UCSD-AML1 (cell line): ENCODE data around the gene GAL3ST2.
"Not testable (repeated sequence)": the region's sequence is repeated elsewhere in the genome, so short reads cannot be mapped to it uniquely, and the experiment has no call there.

Experiments
- DNase-seq: peaks from one replicate; lab custom pipeline; 2025; ENCODE audit not compliant: unreplicated experiment; lab: John Stamatoyannopoulos, UW

The GAL3ST2 gene

GRCh38 chr2:241776336-241777169, at the start of gene GAL3ST2:
GAL3ST2 (plus strand) TSS chr2:241776822; CDS start chr2:241776956, 134 bp downstream.
- no peak for DNase-seq

DNA sequence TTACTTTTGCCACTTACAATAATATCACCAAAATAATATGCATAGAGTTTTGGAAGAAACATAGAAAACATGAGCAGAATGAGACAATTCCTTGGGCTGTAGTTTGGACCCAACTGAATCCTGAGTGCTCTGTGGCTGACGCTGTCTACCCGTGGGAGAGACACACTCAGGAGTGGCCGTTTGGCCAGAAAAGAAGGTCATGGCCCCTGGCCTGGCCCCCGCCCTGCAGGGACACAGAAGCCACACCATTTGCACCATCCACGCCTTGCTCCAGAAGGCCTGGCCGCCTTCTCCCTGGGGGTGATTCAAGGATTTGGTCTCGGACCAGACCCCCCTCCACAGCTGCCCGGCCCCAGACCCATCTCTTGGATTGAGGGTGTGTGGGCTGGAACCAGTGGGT, 48.6 kb upstream of the GAL3ST2 start:
- DNase-seq, result no peak

DNA sequence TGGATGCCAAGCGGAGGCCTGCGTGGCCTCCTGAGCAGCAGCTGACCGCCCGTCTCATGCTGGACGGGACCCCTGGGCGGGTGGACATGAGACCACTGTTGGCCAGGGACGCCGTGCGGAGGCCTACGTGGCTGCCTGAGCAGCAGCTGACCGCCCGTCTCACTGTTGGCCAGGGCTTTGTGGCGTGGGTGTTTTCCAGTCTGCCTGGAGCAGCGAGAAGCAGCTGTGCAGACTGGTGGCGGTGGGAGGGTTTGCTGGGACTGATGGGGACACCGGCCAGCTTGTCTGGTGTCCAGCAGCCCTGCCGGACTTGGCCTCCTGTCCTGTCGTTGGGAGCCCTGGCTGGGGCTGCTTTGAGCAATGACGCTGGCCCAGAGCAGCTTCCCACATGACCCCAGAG, 48.0 kb upstream of the GAL3ST2 start:
- DNase-seq, result no peak

DNA sequence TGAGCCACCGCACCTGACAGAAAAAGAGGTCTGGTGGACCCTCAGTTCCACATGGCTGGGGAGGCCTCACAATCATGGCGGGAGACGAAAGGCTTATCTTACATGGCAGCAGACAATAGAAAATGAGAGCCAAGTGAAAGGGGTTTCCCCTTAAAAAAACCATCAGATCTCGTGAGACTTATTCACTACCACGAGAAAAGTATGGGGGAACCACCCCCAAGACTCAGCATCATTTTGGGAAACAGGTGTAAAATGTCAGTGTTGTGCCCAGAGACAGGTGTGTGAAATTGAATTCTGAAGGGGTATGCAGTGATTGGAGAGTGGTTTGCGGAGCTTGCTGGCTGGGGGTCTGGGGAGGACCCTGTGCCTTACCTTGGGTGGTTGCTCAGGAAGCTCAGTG, 46.8 kb upstream of the GAL3ST2 start:
- no peak for DNase-seq

DNA sequence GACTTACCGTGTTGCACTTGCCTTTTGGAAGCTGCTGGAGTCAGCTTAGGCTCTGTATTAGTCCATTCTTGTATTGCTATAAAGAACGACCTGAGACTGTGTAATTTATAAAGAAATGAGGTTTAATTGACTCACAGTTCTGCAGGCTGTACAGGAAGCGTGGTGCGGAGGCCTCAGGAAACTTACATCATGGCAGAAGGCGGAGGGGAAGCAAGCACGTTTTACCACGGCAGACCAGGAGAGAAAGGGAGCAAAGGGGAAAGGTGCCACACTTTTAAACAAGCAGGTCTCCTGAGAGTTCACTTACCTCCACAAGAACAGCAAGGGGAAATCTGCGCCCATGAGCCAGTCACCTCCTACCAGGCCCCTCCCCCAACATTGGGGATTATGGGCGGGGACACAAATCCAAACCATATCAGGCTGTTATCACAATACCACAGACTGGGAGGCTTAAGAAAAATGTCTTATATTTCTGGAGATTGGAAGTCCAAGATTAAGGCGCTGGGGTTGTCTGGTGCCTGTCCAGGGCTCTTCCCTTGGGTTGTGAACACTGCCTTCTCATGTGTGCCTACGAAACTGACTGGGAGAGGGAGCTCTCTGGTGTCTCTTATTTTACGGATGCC, 45.8 kb upstream of the GAL3ST2 start:
- DNase-seq, result peak; percentile 48

- DNase-seq, result peak; percentile 59
Measured at GRCh38 chr2:241732513-241733186, 44.0 kb upstream of the GAL3ST2 start.

DNA sequence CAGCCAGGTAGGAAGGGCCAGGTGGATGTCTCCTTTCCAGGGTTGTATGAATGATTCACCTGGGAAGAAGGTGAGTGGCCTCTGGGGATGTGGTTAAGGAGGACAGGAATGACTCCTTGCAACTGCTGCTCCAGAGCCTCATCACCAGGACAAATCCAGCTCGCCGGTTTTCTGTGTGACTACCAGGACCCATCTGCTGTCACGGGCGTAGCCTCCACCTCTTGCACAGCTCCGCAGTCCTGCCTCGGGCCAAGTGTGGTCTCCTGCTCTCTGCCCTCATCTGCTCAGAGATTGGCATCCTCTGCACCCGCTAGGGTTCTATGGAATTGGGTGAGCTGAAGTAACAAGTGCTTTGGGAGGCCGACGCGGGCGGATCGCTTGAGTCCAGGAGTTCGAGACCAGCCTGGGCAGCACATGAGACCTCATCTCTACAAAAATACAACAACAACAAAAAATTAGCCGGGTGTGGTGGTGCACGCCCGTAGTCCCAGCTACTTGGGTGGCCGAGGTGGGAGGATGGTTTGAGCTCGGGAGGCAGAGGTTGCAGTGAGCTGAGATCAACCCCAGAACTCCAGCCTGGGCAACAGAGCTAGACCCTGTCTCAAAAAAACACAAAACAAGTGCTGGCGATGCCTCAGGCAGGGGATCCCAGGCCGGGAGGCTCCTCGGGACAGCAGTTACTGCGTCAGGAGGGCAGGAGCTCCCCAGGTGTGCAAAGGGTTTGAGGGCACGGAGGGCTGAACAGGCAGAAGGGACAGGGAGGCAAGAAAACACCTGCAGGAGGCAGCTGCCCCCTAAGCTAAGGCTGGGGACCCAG, 43.0 kb upstream of the GAL3ST2 start:
- no peak for DNase-seq

- no peak for DNase-seq
Measured at GRCh38 chr2:241734208-241734466, 42.5 kb upstream of the GAL3ST2 start.

DNA sequence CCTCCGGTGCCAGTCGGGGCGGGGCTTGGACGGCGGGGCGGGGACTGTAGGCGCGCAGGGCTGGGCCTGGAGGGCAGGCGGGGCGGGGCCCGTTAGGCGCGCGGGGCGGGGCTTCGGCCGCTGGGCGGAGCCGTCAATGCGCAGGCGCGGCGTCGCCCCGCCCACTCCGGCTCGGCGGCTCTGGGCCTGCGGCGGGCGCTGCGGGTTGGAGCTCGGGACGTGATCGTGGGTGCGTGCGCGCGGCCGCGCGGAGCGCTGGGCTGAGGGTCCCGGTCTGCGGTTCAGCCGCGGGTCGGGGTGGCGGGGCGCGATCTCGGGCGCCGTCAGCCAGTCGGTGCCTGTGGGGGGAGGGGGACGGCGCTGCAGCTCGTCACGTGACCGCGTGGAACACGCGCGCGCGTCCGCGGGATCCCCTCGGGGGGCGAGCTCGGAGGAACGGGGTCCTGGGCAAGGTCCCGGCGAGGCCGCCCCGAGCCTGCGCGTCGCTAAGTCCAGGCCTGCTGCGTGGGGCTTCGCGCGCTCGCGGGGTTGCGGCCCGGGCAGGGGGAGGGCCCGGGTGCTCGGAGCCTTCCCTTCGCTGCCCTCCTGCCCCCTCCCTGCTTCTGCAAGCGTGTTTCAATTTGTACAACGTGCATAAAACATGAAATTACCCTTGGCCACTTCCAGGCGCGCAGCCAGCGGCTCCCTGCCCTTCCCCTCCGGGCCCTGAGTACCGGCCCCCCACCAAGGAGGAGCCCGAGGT, 42.0 kb upstream of the GAL3ST2 start, which contains the start of gene D2HGDH:
Gene D2HGDH (plus strand): TSS at position 164 of the 742 bp plus-strand sequence. CDS start 595 bp downstream, outside the sequence.
- DNase-seq, result peak; percentile 94

DNA sequence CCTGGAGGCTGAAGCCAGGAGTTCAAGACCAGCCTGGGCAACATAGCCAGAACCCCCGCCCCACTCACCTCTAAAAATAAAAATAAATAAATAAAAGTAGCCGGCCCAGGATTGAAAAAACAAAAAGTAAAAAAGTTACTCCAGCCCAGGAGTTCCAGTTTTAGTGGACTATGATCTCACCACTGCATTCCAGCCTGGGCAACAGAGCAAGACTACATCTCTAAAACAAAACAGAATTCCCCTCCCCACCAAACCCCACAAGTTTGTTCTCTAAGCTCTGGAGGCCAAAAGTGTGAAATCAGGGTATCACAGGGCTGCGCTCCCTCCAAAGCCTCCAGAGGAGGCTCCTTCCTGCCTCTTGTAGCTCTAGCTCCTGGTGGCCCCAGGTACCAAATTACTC, 40.5 kb upstream of the GAL3ST2 start:
- no peak for DNase-seq

- DNase-seq, result no peak
Measured at GRCh38 chr2:241738040-241738686, 38.5 kb upstream of the GAL3ST2 start.

- no peak for DNase-seq
Measured at GRCh38 chr2:241739177-241739576, 37.4 kb upstream of the GAL3ST2 start.

DNA sequence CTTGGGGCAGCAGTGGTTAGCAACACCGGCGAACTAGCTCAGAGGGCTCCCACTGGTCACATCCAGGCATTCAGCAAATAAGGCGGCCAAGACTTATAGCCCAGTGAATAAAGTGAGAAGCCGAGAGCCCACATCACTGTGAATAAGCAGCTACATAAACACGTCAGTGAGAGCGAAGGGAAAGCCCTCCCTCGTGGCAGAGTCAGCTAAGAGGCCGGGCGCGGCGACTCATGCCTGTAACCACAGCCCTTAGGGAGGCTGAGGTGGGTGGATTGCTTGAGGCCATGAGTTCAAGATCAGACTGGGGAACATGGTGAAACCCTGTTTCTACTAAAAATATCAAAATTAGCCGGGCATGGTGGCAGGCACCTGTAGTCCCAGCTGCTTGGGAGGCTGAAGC, 37.0 kb upstream of the GAL3ST2 start:
- peak; percentile 30 for DNase-seq

GRCh38 chr2:241741016-241741415, 35.6 kb upstream of the GAL3ST2 start:
- peak; percentile 55 for DNase-seq

DNA sequence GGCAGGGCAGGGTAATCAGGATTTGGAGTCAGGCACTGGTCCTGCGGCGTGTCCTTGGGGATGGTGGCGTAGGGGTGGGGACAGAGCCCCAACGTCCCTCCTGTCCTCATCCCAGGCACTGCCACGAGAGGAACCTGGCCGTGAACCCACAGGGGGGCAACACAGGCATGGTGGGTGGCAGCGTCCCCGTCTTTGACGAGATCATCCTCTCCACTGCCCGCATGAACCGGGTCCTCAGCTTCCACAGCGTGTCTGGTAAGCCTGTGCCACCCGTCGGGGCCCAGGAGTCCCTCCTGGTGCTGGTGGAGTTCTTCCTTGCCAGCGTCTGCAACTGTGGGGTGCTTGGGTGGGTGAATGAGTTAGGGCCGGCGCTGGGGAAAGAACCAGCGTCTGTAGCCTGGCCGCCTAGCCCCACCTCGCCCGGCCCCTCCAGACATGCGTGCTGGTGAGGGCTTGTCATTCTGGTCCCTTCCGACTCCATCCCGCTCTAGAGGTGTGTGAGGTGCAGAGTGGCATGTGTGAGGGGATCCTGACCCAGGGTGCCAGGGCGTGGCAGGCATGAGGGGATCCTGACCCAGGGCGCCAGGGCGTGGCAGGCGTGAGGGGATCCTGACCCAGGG, 34.2 kb upstream of the GAL3ST2 start:
- DNase-seq, result no peak

GRCh38 chr2:241743008-241743407, 33.6 kb upstream of the GAL3ST2 start:
- DNase-seq, result not testable (repeated sequence)

- no peak for DNase-seq
Measured at GRCh38 chr2:241743620-241744019, 33.0 kb upstream of the GAL3ST2 start.

DNA sequence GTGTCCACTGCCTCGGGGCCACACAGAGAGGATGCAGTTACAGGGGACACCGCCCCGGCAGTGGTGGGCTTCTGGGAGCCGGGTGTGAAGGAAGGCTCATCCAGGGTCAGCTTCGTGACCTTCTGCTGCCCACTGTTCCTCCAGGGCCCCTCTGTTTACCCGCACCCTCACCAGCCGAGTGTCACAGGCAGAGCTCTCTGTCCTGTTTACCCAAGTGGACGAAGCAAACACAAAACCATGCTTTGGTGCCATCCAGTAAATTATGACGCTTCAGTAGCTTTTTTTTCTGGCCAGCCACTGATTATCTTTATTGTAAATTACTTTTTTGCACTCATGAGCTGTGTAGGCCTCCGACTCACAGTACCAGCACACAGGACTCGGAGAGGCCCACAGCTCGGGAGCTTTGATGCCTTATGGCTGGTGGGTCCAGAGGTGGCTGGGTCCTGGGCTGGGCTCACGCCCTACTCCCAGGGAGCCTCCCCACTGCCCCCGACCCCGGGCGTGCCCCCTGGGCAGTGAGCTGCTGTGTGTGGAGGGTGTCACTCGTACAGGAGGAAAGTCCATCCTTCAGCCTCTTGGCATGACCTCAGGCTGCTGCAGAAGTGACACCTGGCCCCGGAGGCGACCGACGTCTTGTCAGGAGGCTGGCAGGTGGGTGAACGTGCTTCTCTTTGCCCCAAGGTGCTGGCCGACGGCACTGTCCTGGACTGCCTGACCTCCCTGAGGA, 32.4 kb upstream of the GAL3ST2 start:
- DNase-seq, result no peak

GRCh38 chr2:241745276-241745675, 31.3 kb upstream of the GAL3ST2 start:
- DNase-seq, result no peak
